HCT116 (cell line): ENCODE results near the gene F2RL3. TPM values are rescaled to one million over a fixed set of nuclear protein-coding genes. Genes with fewer than 3 reads are reported as not detected.
A peak's percentile ranks its signal among the peaks of the same experiment; 100 is the strongest.
"Not testable (repeated sequence)": the region's sequence is repeated elsewhere in the genome, so short reads cannot be mapped to it uniquely, and the experiment has no call there.

ENCODE experiments used
- ATAC-seq: fragments of 200-7000 bp; cut with Tn5 transposase; 2 replicates; pipeline ENCODE4 v1.9.1; 2020; ENCODE audit warnings: mild to moderate bottlenecking, moderate library complexity
- BruUV-seq: library from RNA; stranded (reverse); fragments of 400-500 nt; replicated peaks from 2 replicates; lab custom pipeline; 2021; lab: Mats Ljungman, UMichigan
- CTCF ChIA-PET: fragments of 300-600 bp; sonication (Branson Sonifier 250); formaldehyde crosslinking; loops from one replicate; lab custom pipeline; 2021; ENCODE audit warnings: antibody characterized with exemption; lab: Charles Lee
- POLR2A ChIA-PET: fragments of 300-600, 350-600 bp; sonication (Branson Sonifier 250); formaldehyde crosslinking; loops from one replicate; lab custom pipeline; 2021; ENCODE audit warnings: antibody characterized with exemption; lab: Charles Lee
- RAD21 ChIA-PET, 2 experiments: fragments of 300-600 bp; sonication (Branson Sonifier 250); formaldehyde crosslinking; loops; one replicate each; lab custom pipeline; 2023; ENCODE audit warnings: low total read pairs in 2 of 2; ENCODE audit not compliant: uncharacterized antibody in 2 of 2, unreplicated experiment in 2 of 2, low non-redundant PET in 1 of 2; lab: Charles Lee
- DNase-seq: peaks from one replicate; pipeline ENCODE4 v3.0.0-alpha.2; 2010; ENCODE audit warnings: low read depth, low spot score
- H2AFZ ChIP-seq: fragments of 200-600 bp; shearing (Covaris generic), sonication (generic); 2 replicates; pipeline ENCODE4 v1.6.1; 2017; ENCODE audit warnings: low read depth, mixed run types, mixed read lengths, antibody characterized with exemption, low read length; ENCODE audit not compliant: poor library complexity, severe bottlenecking
- H3K27ac ChIP-seq: 2 replicates; pipeline ENCODE4 v1.5.1; 2012; ENCODE audit warnings: low read depth, low read length
- H3K27me3 ChIP-seq: fragments of 200-600 bp; sonication (generic); 2 replicates; pipeline ENCODE4 v1.6.1; 2016; ENCODE audit warnings: mixed run types, low read length, mixed read lengths; ENCODE audit not compliant: insufficient read depth
- H3K36me3 ChIP-seq, 2 experiments: fragments of 200-500 bp in 1 of 2; fragments of 200-600 bp in 1 of 2; sonication (Bioruptor generic) in 1 of 2; sonication (generic) in 1 of 2; 2 replicates each; pipeline versions ENCODE4 v1.5.1 to v1.6.1; 2014 to 2016; ENCODE audit warnings: low read length in 2 of 2, inconsistent platforms in 1 of 2, mixed read lengths in 1 of 2, mixed run types in 1 of 2; ENCODE audit not compliant: insufficient read depth in 2 of 2, control insufficient read depth in 1 of 2
- H3K4me1 ChIP-seq, 2 experiments: fragments of 200-600 bp in 1 of 2; sonication (generic) in 1 of 2; 2 replicates each; pipeline versions ENCODE4 v1.5.1 to v1.6.1; 2012 to 2017; ENCODE audit warnings: low read length in 2 of 2, inconsistent platforms in 1 of 2, mild to moderate bottlenecking in 1 of 2, mixed read lengths in 1 of 2, mixed run types in 1 of 2, moderate library complexity in 1 of 2; ENCODE audit not compliant: insufficient read depth in 2 of 2, control insufficient read depth in 1 of 2
- H3K4me2 ChIP-seq: fragments of 200-600 bp; sonication (generic); 2 replicates; pipeline ENCODE4 v1.6.1; 2017; ENCODE audit warnings: mixed run types, low read length, mixed read lengths
- H3K4me3 ChIP-seq, 2 experiments: fragments of 200-600 bp in 1 of 2; sonication (generic) in 1 of 2; replicated peaks in 1 of 2; 2 replicates each; pipeline ENCODE4 v1.5.1; 2011 to 2016; ENCODE audit warnings: low read length in 2 of 2, control low read depth in 1 of 2, low read depth in 1 of 2, mild to moderate bottlenecking in 1 of 2, mixed read lengths in 1 of 2, mixed run types in 1 of 2
- H3K79me2 ChIP-seq: fragments of 200-600 bp; sonication (generic); 2 replicates; pipeline ENCODE4 v1.6.1; 2017; ENCODE audit warnings: mild to moderate bottlenecking, mixed run types, low read length, moderate library complexity, mixed read lengths; ENCODE audit not compliant: insufficient read depth
- H3K9ac ChIP-seq: fragments of 200-600 bp; sonication (generic); 2 replicates; pipeline ENCODE4 v1.6.1; 2016; ENCODE audit warnings: low read length, mixed read lengths
- H3K9me2 ChIP-seq: fragments of 200-600 bp; sonication (generic), shearing (Covaris generic); 2 replicates; pipeline ENCODE4 v1.6.1; 2017; ENCODE audit warnings: mixed run types, mild to moderate bottlenecking, moderate library complexity; ENCODE audit not compliant: insufficient read depth
- H3K9me3 ChIP-seq, 2 experiments: fragments of 200-500 bp in 1 of 2; fragments of 200-600 bp in 1 of 2; sonication (Bioruptor generic) in 1 of 2; sonication (generic) in 1 of 2; 2 replicates each; pipeline ENCODE4 v1.6.1; 2014 to 2017; ENCODE audit warnings: low read length in 2 of 2, mixed read lengths in 2 of 2, inconsistent platforms in 1 of 2, low read depth in 1 of 2, mild to moderate bottlenecking in 1 of 2, mixed run types in 1 of 2, moderate library complexity in 1 of 2; ENCODE audit not compliant: control insufficient read depth in 1 of 2, insufficient read depth in 1 of 2
- H4K20me1 ChIP-seq: fragments of 200-600 bp; sonication (generic), shearing (Covaris generic); 2 replicates; pipeline ENCODE4 v1.6.1; 2017; ENCODE audit warnings: mixed run types, mild to moderate bottlenecking, moderate library complexity; ENCODE audit not compliant: insufficient read depth
- CBX3 ChIP-seq: IDR thresholded peaks from 2 replicates; pipeline ENCODE4 v1.6.1; 2012; ENCODE audit warnings: low read depth
- CEBPB ChIP-seq: IDR thresholded peaks from 2 replicates; pipeline ENCODE4 v1.6.1; 2012; ENCODE audit warnings: low read depth
- CTCF ChIP-seq, 3 experiments: fragments of 200-600 bp in 1 of 3; sonication (generic) in 1 of 3; IDR thresholded peaks in 2 of 3; conservative IDR thresholded peaks in 1 of 3; 2 replicates each; pipeline ENCODE4 v1.5.1; 2012 to 2017; ENCODE audit warnings: low read depth in 2 of 3, low read length in 2 of 3, antibody characterized with exemption in 1 of 3, borderline replicate concordance in 1 of 3, control low read depth in 1 of 3, mild to moderate bottlenecking in 1 of 3, mixed read lengths in 1 of 3, mixed run types in 1 of 3, moderate library complexity in 1 of 3; ENCODE audit not compliant: insufficient read depth in 1 of 3
- POLR2AphosphoS5 ChIP-seq: IDR thresholded peaks from 2 replicates; pipeline ENCODE4 v1.6.1; 2011; ENCODE audit warnings: mild to moderate bottlenecking, low read depth, low read length, moderate library complexity
- SRF ChIP-seq: IDR thresholded peaks from 2 replicates; pipeline ENCODE4 v1.6.1; 2012; ENCODE audit warnings: low read depth
- TCF7L2 ChIP-seq: IDR thresholded peaks from 2 replicates; pipeline ENCODE4 v1.7.0; 2011; ENCODE audit warnings: borderline replicate concordance, inconsistent platforms; ENCODE audit not compliant: insufficient read depth, insufficient read length; ENCODE audit errors: extremely low read depth
- ZNF274 ChIP-seq: fragments of 200-500 bp; sonication (Bioruptor generic); IDR thresholded peaks from 2 replicates; pipeline ENCODE4 v1.6.1; 2014; ENCODE audit warnings: mild to moderate bottlenecking, low read depth, low read length, inconsistent platforms
- intact Hi-C: fragments of 100-400 bp; cut with micrococcal nuclease; formaldehyde crosslinking; loops from 2 replicates; pipeline ENCODE4 v1.10.0; 2022
- total RNA-seq: library from RNA; stranded (reverse); gene quantifications from one replicate; pipeline ENCODE4 v1.2.1, GENCODE V29; 2021; ENCODE audit not compliant: unreplicated experiment

Gene F2RL3
- total RNA-seq, 1 experiment from 2014 or later = 0.10 TPM

- Histone ChIP-seq H3K4me2 (no peak overlapping the region), H3K9ac (no peak overlapping the region), H3K4me3 (no peak overlapping the region), H3K27me3 (no peaks in the 10 kb centered on the region), H3K9me3 (no peaks in the 10 kb centered on the region), H3K9me2 (no peaks in the 10 kb centered on the region), H2AFZ (no peak overlapping the region), H3K36me3 (peaks cover 5 to 29% of the 10 kb centered on the region in 2 experiments; a peak in 3 of 4 replicates), H3K4me1 (no peaks in the 10 kb centered on the region), H3K79me2 (peaks cover 19% of the 10 kb centered on the region), H4K20me1 (no peaks in the 10 kb centered on the region), H3K27ac (peak overlapping the region; percentile 24; the same call in 1 of the 2 replicates)
- no TSS peak for BruUV-seq
- DNase-seq = no peak
- CTCF ChIA-PET = no interaction called here
- RAD21 ChIA-PET = no interaction called here
- no peak for ATAC-seq
- TF ChIP-seq SRF = no peak
- TF ChIP-seq CBX3 = no peak
- TF ChIP-seq CTCF (IDR thresholded peaks at IDR 0.05 in 2 of 3, conservative IDR thresholded peaks at IDR 0.05 in 1 of 3; ENCODE audit: borderline replicate concordance in 1 of 3, insufficient read depth in 1 of 3, low read depth in 2 of 3, low read length in 2 of 3) = no peak
- TF ChIP-seq ZNF274 = no peak
- TF ChIP-seq POLR2AphosphoS5 = no peak
- no peak for TF ChIP-seq CEBPB
- TF ChIP-seq TCF7L2 = no peak
- POLR2A ChIA-PET = no interaction called here
- intact Hi-C loops = no loop called here
Observed at GRCh38 chr19:16874250-16874977, 14.4 kb upstream of the F2RL3 start.

- H3K4me3 ChIP-seq, H2AFZ ChIP-seq, RAD21 ChIA-PET: not testable (repeated sequence)
Observed at GRCh38 chr19:16874978-16875299, 13.9 kb upstream of the F2RL3 start.

More at GRCh38 chr19:16874978-16875299, 13.9 kb upstream of the F2RL3 start:
- Histone ChIP-seq H3K79me2 (peaks cover 19% of the 10 kb centered on the region), H3K36me3 (peaks cover 3 to 34% of the 10 kb centered on the region in 2 experiments; a peak in 3 of 4 replicates), H3K27ac (peak overlapping the region; percentile 24; the same call in 1 of the 2 replicates)
- H3K9me2 ChIP-seq, intact Hi-C loops, H3K4me1 ChIP-seq, DNase-seq, H4K20me1 ChIP-seq, ATAC-seq, H3K9me3 ChIP-seq, BruUV-seq, CTCF ChIA-PET, POLR2A ChIA-PET, H3K4me2 ChIP-seq, H3K27me3 ChIP-seq, H3K9ac ChIP-seq: not testable (repeated sequence)
